ENCODE measurements around the gene TMA7B. TPM values are rescaled to one million over a fixed set of nuclear protein-coding genes. Genes with fewer than 3 reads are reported as not detected.
A peak's percentile ranks its signal among the peaks of the same experiment; 100 is the strongest.
"Not testable (repeated sequence)": the region's sequence is repeated elsewhere in the genome, so short reads cannot be mapped to it uniquely, and the experiment has no call there.

TMA7B gene
- total and polyA plus RNA-seq, 4 experiments from 2014 or later = 3.3 to 10.2 (median 9.3) TPM; not detected in 1

- Mint-ChIP-seq H3K27me3 (peaks cover 27 to 33% of the 10 kb centered on the region in 2 donors), H3K27ac (peak overlapping the region in 1 of 7 donors; percentile 10), H3K4me3 (peak overlapping the region in 1 of 8 donors; percentile 2)
- H3K4me1 Mint-ChIP-seq; intact Hi-C loops (cut with micrococcal nuclease); H3K9me3 ChIP-seq (ENCODE audit: control insufficient read depth in 1 of 2, low read length in 2 of 2); H3K36me3 Mint-ChIP-seq; H3K4me3 ChIP-seq (ENCODE audit: low read length in 2 of 2); H3K36me3 ChIP-seq (ENCODE audit: insufficient read depth, low read length); H3K27ac ChIP-seq (ENCODE audit: low read depth, low read length); DNase-seq; CTCF ChIA-PET (ENCODE audit: partially characterized antibody); H3K9me3 Mint-ChIP-seq: not testable (repeated sequence)
- Histone ChIP-seq H3K27me3 (ENCODE audit: insufficient read depth, low read length) (peaks cover 27% of the 10 kb centered on the region), H3K4me1 (ENCODE audit: insufficient read depth, low read length) (peaks cover 11% of the 10 kb centered on the region)
- POLR2A ChIA-PET (ENCODE audit: partially characterized antibody) = interaction anchor here (0.6 kb wide), 1 partner anchor 14 kb away, joined by 3 read pairs; no protein-coding TSS in a partner anchor
Measured at GRCh38 chr22:39992894-39993293, 32.7 kb downstream of the TMA7B start.

DNA sequence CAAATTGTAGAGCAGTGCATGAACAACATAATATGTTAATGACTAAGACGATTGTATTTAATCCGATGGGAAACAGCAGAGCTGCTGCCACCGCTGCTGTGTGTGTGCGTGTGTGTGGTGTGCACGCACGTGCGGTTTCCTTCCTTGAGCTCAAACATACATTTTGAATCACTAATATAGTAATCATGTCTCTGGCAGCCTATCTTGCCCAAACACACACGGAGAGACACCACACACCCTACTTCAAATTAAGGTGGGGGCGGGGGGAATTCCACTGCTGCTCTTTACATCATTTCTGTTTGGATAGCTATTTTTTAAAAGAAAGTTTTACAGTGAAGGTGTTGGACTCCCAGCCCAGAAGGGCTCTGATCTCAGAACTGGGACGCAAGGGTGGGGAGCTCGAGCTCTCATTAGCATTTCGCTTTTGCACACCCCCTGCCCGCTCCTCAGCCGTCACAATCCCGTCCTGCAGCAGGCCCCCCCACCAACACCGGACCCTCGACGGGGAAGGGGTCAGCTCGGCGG is 33.9 kb downstream of the TMA7B start:
- peak; percentile 47 to 83 (median 61) for DNase-seq
- H3K4me3 ChIP-seq (ENCODE audit: low read length in 2 of 2) = no peak overlapping the region

GRCh38 chr22:39994566-39995392 is 34.6 kb downstream of the TMA7B start, which contains the start of gene FAM83F:
Gene FAM83F, plus strand, starts transcription at chr22:39994954. Its CDS starts 89 bp downstream, at chr22:39995043.
- H3K4me3 ChIP-seq (ENCODE audit: low read length in 2 of 2) = no peak within 1 kb of the TSS
- intact Hi-C loops (cut with micrococcal nuclease) = no loop called here
- POLR2A ChIA-PET (ENCODE audit: partially characterized antibody) = interaction anchor here (1.0 to 1.5 kb wide), 2 partner anchors 15 to 74 kb away, joined by 3 to 7 read pairs; no protein-coding TSS in a partner anchor
- DNase-seq = peak in 4 of 5 donors; percentile 26 to 39 (median 28)
- Mint-ChIP-seq H3K9me3 (peaks cover 0 to 6% (median 0%) of the 10 kb centered on the region in 8 donors), H3K27me3 (peaks cover 23 to 37% of the 10 kb centered on the region in 2 donors), H3K4me3 (peak within 1 kb of the TSS; percentile 38 to 84 (median 71)), H3K27ac (peak within 1 kb of the TSS; percentile 15 to 77 (median 64)), H3K4me1 (peaks cover 5 to 9% (median 6%) of the 10 kb centered on the region in 4 donors), H3K36me3 (no peaks in the 10 kb centered on the region)
- H3K27me3 ChIP-seq (ENCODE audit: insufficient read depth, low read length) = peaks cover 27% of the 10 kb centered on the region
- no peaks in the 10 kb centered on the region for H3K36me3 ChIP-seq (ENCODE audit: insufficient read depth, low read length)
- peaks cover 11% of the 10 kb centered on the region for H3K4me1 ChIP-seq (ENCODE audit: insufficient read depth, low read length)
- H3K27ac ChIP-seq (ENCODE audit: low read depth, low read length) = no peak within 1 kb of the TSS
- no peaks in the 10 kb centered on the region for H3K9me3 ChIP-seq (ENCODE audit: control insufficient read depth in 1 of 2, low read length in 2 of 2)
- CTCF ChIA-PET (ENCODE audit: partially characterized antibody) = interaction anchor here (0.8 to 1.1 kb wide), 2 partner anchors 30 to 38 kb away, joined by 3 read pairs; no protein-coding TSS in a partner anchor

More for the DNA sequence above, 33.9 kb downstream of the TMA7B start:
- Histone ChIP-seq H3K27me3 (ENCODE audit: insufficient read depth, low read length) (peaks cover 27% of the 10 kb centered on the region), H3K4me1 (ENCODE audit: insufficient read depth, low read length) (peaks cover 11% of the 10 kb centered on the region), H3K36me3 (ENCODE audit: insufficient read depth, low read length) (no peaks in the 10 kb centered on the region), H3K27ac (ENCODE audit: low read depth, low read length) (no peak overlapping the region), H3K9me3 (ENCODE audit: control insufficient read depth in 1 of 2, low read length in 2 of 2) (no peaks in the 10 kb centered on the region)
- POLR2A ChIA-PET (ENCODE audit: partially characterized antibody) = interaction anchor here (0.8 to 1.5 kb wide), 3 partner anchors 14 to 73 kb away, joined by 3 to 7 read pairs (median 3); no protein-coding TSS in a partner anchor
- intact Hi-C loops (cut with micrococcal nuclease) = no loop called here
- CTCF ChIA-PET (ENCODE audit: partially characterized antibody) = interaction anchor here (0.8 to 1.1 kb wide), 2 partner anchors 29 to 38 kb away, joined by 3 read pairs; no protein-coding TSS in a partner anchor
- Mint-ChIP-seq H3K9me3 (peaks cover 0 to 8% (median 0%) of the 10 kb centered on the region in 8 donors), H3K4me1 (peaks cover 5 to 9% (median 6%) of the 10 kb centered on the region in 4 donors), H3K27ac (peak overlapping the region; percentile 15 to 77 (median 64)), H3K27me3 (peaks cover 27 to 40% of the 10 kb centered on the region in 2 donors), H3K4me3 (peak overlapping the region; percentile 19 to 84 (median 71)), H3K36me3 (no peaks in the 10 kb centered on the region)

- H3K36me3 ChIP-seq (ENCODE audit: insufficient read depth, low read length) = no peaks in the 10 kb centered on the region
- ChIA-PET CTCF (ENCODE audit: partially characterized antibody) (interaction anchor here (1.4 kb wide), 1 partner anchor 29 kb away, joined by 4 read pairs; no protein-coding TSS in a partner anchor), POLR2A (ENCODE audit: partially characterized antibody) (no interaction called here)
- H3K4me1 ChIP-seq (ENCODE audit: insufficient read depth, low read length) = peaks cover 11% of the 10 kb centered on the region
- H3K27me3 ChIP-seq (ENCODE audit: insufficient read depth, low read length) = peaks cover 26% of the 10 kb centered on the region
- peaks cover 0 to 5% (median 0%) of the 10 kb centered on the region in 8 donors for H3K9me3 Mint-ChIP-seq
- H3K36me3 Mint-ChIP-seq = no peaks in the 10 kb centered on the region
- intact Hi-C loops (cut with micrococcal nuclease) = no loop called here
- peak overlapping the region; percentile 35 to 50 (median 48) for H3K4me3 Mint-ChIP-seq
- H3K27ac Mint-ChIP-seq = no peak overlapping the region
- DNase-seq = no peak
- H3K4me1 Mint-ChIP-seq = peaks cover 5 to 9% (median 6%) of the 10 kb centered on the region in 4 donors
- H3K27ac ChIP-seq (ENCODE audit: low read depth, low read length) = no peak overlapping the region
- H3K4me3 ChIP-seq (ENCODE audit: low read length in 2 of 2) = no peak overlapping the region
- no peaks in the 10 kb centered on the region for H3K9me3 ChIP-seq (ENCODE audit: control insufficient read depth in 1 of 2, low read length in 2 of 2)
- H3K27me3 Mint-ChIP-seq = peaks cover 23 to 37% of the 10 kb centered on the region in 2 donors
Measured at GRCh38 chr22:39995393-39996252, 35.4 kb downstream of the TMA7B start.

- no peak for DNase-seq
- POLR2A ChIA-PET (ENCODE audit: partially characterized antibody) = no interaction called here
- CTCF ChIA-PET (ENCODE audit: partially characterized antibody) = interaction anchor here (1.0 to 1.4 kb wide), 2 partner anchors 28 to 462 kb away, joined by 3 to 4 read pairs; no protein-coding TSS in a partner anchor
- peaks cover 5 to 9% (median 6%) of the 10 kb centered on the region in 4 donors for H3K4me1 Mint-ChIP-seq
- no peaks in the 10 kb centered on the region for H3K9me3 ChIP-seq (ENCODE audit: control insufficient read depth in 1 of 2, low read length in 2 of 2)
- H3K4me3 ChIP-seq (ENCODE audit: low read length in 2 of 2) = no peak overlapping the region
- no peak overlapping the region for H3K27ac ChIP-seq (ENCODE audit: low read depth, low read length)
- intact Hi-C loops (cut with micrococcal nuclease) = no loop called here
- peaks cover 23% of the 10 kb centered on the region for H3K27me3 ChIP-seq (ENCODE audit: insufficient read depth, low read length)
- H3K36me3 ChIP-seq (ENCODE audit: insufficient read depth, low read length) = no peaks in the 10 kb centered on the region
- H3K36me3 Mint-ChIP-seq = no peaks in the 10 kb centered on the region
- peaks cover 0 to 5% (median 0%) of the 10 kb centered on the region in 8 donors for H3K9me3 Mint-ChIP-seq
- H3K27me3 Mint-ChIP-seq = peaks cover 21 to 33% of the 10 kb centered on the region in 2 donors
- H3K27ac Mint-ChIP-seq = no peak overlapping the region
- peak overlapping the region in 2 of 8 donors; percentile 13 to 17 for H3K4me3 Mint-ChIP-seq
- H3K4me1 ChIP-seq (ENCODE audit: insufficient read depth, low read length) = peaks cover 11% of the 10 kb centered on the region
Measured at GRCh38 chr22:39996732-39997131, 36.5 kb downstream of the TMA7B start.

DNA sequence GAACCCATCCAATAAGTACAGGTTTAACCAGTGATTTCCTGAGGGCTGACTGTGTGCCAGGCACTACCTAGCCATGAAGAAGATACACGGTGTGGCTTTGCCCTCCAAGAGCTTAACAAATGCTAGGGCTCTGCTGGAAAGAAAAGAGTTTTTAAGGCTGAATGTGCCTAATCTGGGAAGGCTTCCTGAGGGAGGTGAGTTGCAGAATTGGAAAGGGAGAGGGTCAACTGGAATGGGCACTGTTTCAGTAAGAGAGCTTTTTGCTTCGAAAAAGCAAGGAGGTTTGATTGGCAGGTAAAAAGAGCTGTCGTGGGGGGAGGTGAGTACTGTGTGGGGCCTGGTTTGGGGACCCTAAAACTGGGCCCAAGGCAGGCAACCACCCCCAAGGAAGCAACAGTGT is 37.2 kb downstream of the TMA7B start:
- Mint-ChIP-seq H3K27me3 (peaks cover 21 to 33% of the 10 kb centered on the region in 2 donors), H3K4me1 (peaks cover 5 to 9% (median 6%) of the 10 kb centered on the region in 4 donors), H3K36me3 (no peaks in the 10 kb centered on the region), H3K27ac (peak overlapping the region in 1 of 7 donors; percentile 41), H3K9me3 (peaks cover 0 to 2% (median 0%) of the 10 kb centered on the region in 8 donors), H3K4me3 (no peak overlapping the region)
- ChIA-PET CTCF (ENCODE audit: partially characterized antibody) (interaction anchor here (1.0 to 1.4 kb wide), 2 partner anchors 27 to 463 kb away, joined by 3 to 4 read pairs; no protein-coding TSS in a partner anchor), POLR2A (ENCODE audit: partially characterized antibody) (no interaction called here)
- Histone ChIP-seq H3K9me3 (ENCODE audit: control insufficient read depth in 1 of 2, low read length in 2 of 2) (no peaks in the 10 kb centered on the region), H3K4me1 (ENCODE audit: insufficient read depth, low read length) (peaks cover 11% of the 10 kb centered on the region), H3K27me3 (ENCODE audit: insufficient read depth, low read length) (peaks cover 23% of the 10 kb centered on the region), H3K4me3 (ENCODE audit: low read length in 2 of 2) (no peak overlapping the region), H3K27ac (ENCODE audit: low read depth, low read length) (no peak overlapping the region), H3K36me3 (ENCODE audit: insufficient read depth, low read length) (no peaks in the 10 kb centered on the region)
- intact Hi-C loops (cut with micrococcal nuclease) = no loop called here
- DNase-seq = no peak

Data from CD4-positive, alpha-beta memory T cell (primary cell).